Mesenchymal stem cell (in vitro differentiated cells and primary cell): ENCODE results near the gene FRAS1.

ENCODE experiments used
- DNase-seq: peaks from one replicate; pipeline ENCODE4 v3.0.0-alpha.2; 2013
- H2AFZ ChIP-seq: one replicate; pipeline ENCODE4 v1.6.1; 2013; ENCODE audit warnings: low read depth, mild to moderate bottlenecking, control low read depth, inconsistent platforms, low read length, moderate library complexity
- H2AK5ac ChIP-seq: 2 replicates; pipeline ENCODE4 v1.6.1; 2013; ENCODE audit warnings: low read length, moderate library complexity, mild to moderate bottlenecking, inconsistent platforms; ENCODE audit not compliant: severe bottlenecking
- H2BK120ac ChIP-seq: one replicate; pipeline ENCODE4 v1.6.1; 2013; ENCODE audit warnings: low read depth, mild to moderate bottlenecking, inconsistent platforms, low read length, moderate library complexity
- H2BK12ac ChIP-seq, 2 experiments: one replicate each; pipeline ENCODE4 v1.6.1; 2013; ENCODE audit warnings: inconsistent platforms in 2 of 2, low read length in 2 of 2, mild to moderate bottlenecking in 2 of 2, moderate library complexity in 2 of 2, control low read depth in 1 of 2
- H2BK15ac ChIP-seq: one replicate; pipeline ENCODE4 v1.6.1; 2013; ENCODE audit warnings: mild to moderate bottlenecking, low read depth, inconsistent platforms; ENCODE audit not compliant: poor library complexity, severe bottlenecking
- H2BK5ac ChIP-seq: 2 replicates; pipeline ENCODE4 v1.6.1; 2013; ENCODE audit warnings: low read depth, mild to moderate bottlenecking, low read length, control low read depth, inconsistent platforms; ENCODE audit not compliant: poor library complexity, severe bottlenecking
- H3K14ac ChIP-seq, 2 experiments: one replicate each; pipeline ENCODE4 v1.6.1; 2013; ENCODE audit warnings: inconsistent platforms in 2 of 2, low read length in 2 of 2, control low read depth in 1 of 2, mild to moderate bottlenecking in 1 of 2, moderate library complexity in 1 of 2
- H3K18ac ChIP-seq, 2 experiments: one replicate each; pipeline ENCODE4 v1.6.1; 2013; ENCODE audit warnings: inconsistent platforms in 2 of 2, low read length in 2 of 2, control low read depth in 1 of 2, low read depth in 1 of 2, mild to moderate bottlenecking in 1 of 2
- H3K23ac ChIP-seq, 2 experiments: one replicate each; pipeline ENCODE4 v1.6.1; 2013; ENCODE audit warnings: inconsistent platforms in 2 of 2, low read length in 2 of 2, mild to moderate bottlenecking in 2 of 2, moderate library complexity in 2 of 2, control low read depth in 1 of 2
- H3K27ac ChIP-seq: 2 replicates; pipeline ENCODE4 v1.5.1; 2013; ENCODE audit warnings: mild to moderate bottlenecking, moderate library complexity, low read length, control low read depth, inconsistent platforms; ENCODE audit not compliant: poor library complexity, severe bottlenecking
- H3K27me3 ChIP-seq, 2 experiments: 2 replicates each; pipeline versions ENCODE4 v1.6.1 to v1.7.0; 2013; ENCODE audit warnings: low read length in 2 of 2, mild to moderate bottlenecking in 2 of 2, moderate library complexity in 2 of 2, control low read depth in 1 of 2, inconsistent platforms in 1 of 2; ENCODE audit not compliant: control insufficient read depth in 1 of 2, insufficient read depth in 1 of 2
- H3K36me3 ChIP-seq, 2 experiments: 2 replicates each; pipeline versions ENCODE4 v1.6.1 to v1.7.0; 2013; ENCODE audit warnings: low read length in 2 of 2, control low read depth in 1 of 2, inconsistent platforms in 1 of 2, low read depth in 1 of 2, mild to moderate bottlenecking in 1 of 2; ENCODE audit not compliant: insufficient read depth in 2 of 2, control insufficient read depth in 1 of 2
- H3K4ac ChIP-seq, 2 experiments: one replicate each; pipeline ENCODE4 v1.6.1; 2013; ENCODE audit warnings: inconsistent platforms in 2 of 2, low read length in 2 of 2, mild to moderate bottlenecking in 2 of 2, moderate library complexity in 2 of 2, control low read depth in 1 of 2, low read depth in 1 of 2
- H3K4me1 ChIP-seq: 2 replicates; pipeline ENCODE4 v1.6.1; 2013; ENCODE audit warnings: low read depth, low read length, control low read depth; ENCODE audit not compliant: control insufficient read depth, insufficient read depth
- H3K4me2 ChIP-seq: 2 replicates; pipeline ENCODE4 v1.6.1; 2013; ENCODE audit warnings: low read length, mild to moderate bottlenecking, inconsistent platforms; ENCODE audit not compliant: poor library complexity, severe bottlenecking
- H3K4me3 ChIP-seq, 2 experiments: 2 replicates each; pipeline versions ENCODE4 v1.5.1 to v1.7.0; 2013; ENCODE audit warnings: low read length in 2 of 2, mild to moderate bottlenecking in 2 of 2, control low read depth in 1 of 2, low read depth in 1 of 2; ENCODE audit not compliant: insufficient read depth in 1 of 2
- H3K79me1 ChIP-seq: replicated peaks from 2 replicates; pipeline ENCODE4 v1.6.1; 2013; ENCODE audit warnings: mild to moderate bottlenecking, control low read depth, low read length, inconsistent platforms; ENCODE audit not compliant: poor library complexity, severe bottlenecking
- H3K9ac ChIP-seq: 2 replicates; pipeline ENCODE4 v1.7.0; 2013; ENCODE audit warnings: mild to moderate bottlenecking, low read length, moderate library complexity
- H3K9me3 ChIP-seq: 2 replicates; pipeline ENCODE4 v1.7.0; 2013; ENCODE audit warnings: mild to moderate bottlenecking, low read length; ENCODE audit not compliant: control insufficient read depth
- H4K8ac ChIP-seq: one replicate; pipeline ENCODE4 v1.6.1; 2013; ENCODE audit warnings: inconsistent platforms, mild to moderate bottlenecking, low read length, moderate library complexity
- H4K91ac ChIP-seq: one replicate; pipeline ENCODE4 v1.6.1; 2013; ENCODE audit warnings: mild to moderate bottlenecking, low read length, inconsistent platforms
- WGBS: methylation state at CpG from one replicate; pipeline ENCODE4 v1.1.7; 2013; ENCODE audit warnings: mixed read lengths; 5-methylcytosine and 5-hydroxymethylcytosine counted together

Gene FRAS1

GRCh38 chr4:78040431-78040830 lies 16.7 kb upstream of the FRAS1 start:
- no peak overlapping the region for H4K91ac ChIP-seq
- no peak overlapping the region for H3K23ac ChIP-seq
- no peak overlapping the region for H2AK5ac ChIP-seq
- no peak overlapping the region for H3K9ac ChIP-seq
- no peak for DNase-seq
- no peak overlapping the region for H3K4ac ChIP-seq
- no peak overlapping the region for H3K4me2 ChIP-seq
- no peak overlapping the region for H2BK120ac ChIP-seq
- 91% methylated on average over 1 of the region's 1 CpG for WGBS
- no peaks in the 10 kb centered on the region for H3K4me1 ChIP-seq
- no peak overlapping the region for H2BK12ac ChIP-seq
- H3K27me3 ChIP-seq, result no peaks in the 10 kb centered on the region
- no peak overlapping the region for H4K8ac ChIP-seq
- no peak overlapping the region for H3K4me3 ChIP-seq
- H3K14ac ChIP-seq, result no peak overlapping the region
- no peaks in the 10 kb centered on the region for H3K36me3 ChIP-seq
- no peak overlapping the region for H2BK5ac ChIP-seq
- H3K9me3 ChIP-seq, result peaks cover 7% of the 10 kb centered on the region
- no peak overlapping the region for H3K18ac ChIP-seq
- no peak overlapping the region for H3K27ac ChIP-seq
- no peak overlapping the region for H2AFZ ChIP-seq
- H2BK15ac ChIP-seq, result no peak overlapping the region
- no peaks in the 10 kb centered on the region for H3K79me1 ChIP-seq

GRCh38 chr4:78047366-78047765 lies 9.8 kb upstream of the FRAS1 start:
- no peak overlapping the region for H3K27ac ChIP-seq
- no peak overlapping the region for H4K8ac ChIP-seq
- DNase-seq, result no peak
- H3K4me3 ChIP-seq, result no peak overlapping the region
- H3K18ac ChIP-seq, result no peak overlapping the region
- no peaks in the 10 kb centered on the region for H3K36me3 ChIP-seq
- H3K23ac ChIP-seq, result no peak overlapping the region
- no peak overlapping the region for H2BK5ac ChIP-seq
- H3K4me1 ChIP-seq, result no peaks in the 10 kb centered on the region
- H3K27me3 ChIP-seq, result no peaks in the 10 kb centered on the region
- H3K4me2 ChIP-seq, result no peak overlapping the region
- H3K14ac ChIP-seq, result no peak overlapping the region
- H3K9ac ChIP-seq, result no peak overlapping the region
- H2AK5ac ChIP-seq, result no peak overlapping the region
- no peak overlapping the region for H3K4ac ChIP-seq
- no peaks in the 10 kb centered on the region for H3K9me3 ChIP-seq
- H2BK120ac ChIP-seq, result no peak overlapping the region
- H2BK12ac ChIP-seq, result no peak overlapping the region
- no peak overlapping the region for H2BK15ac ChIP-seq
- WGBS, result 82% methylated on average over 3 of the region's 3 CpGs
- no peak overlapping the region for H2AFZ ChIP-seq
- H4K91ac ChIP-seq, result no peak overlapping the region
- H3K79me1 ChIP-seq, result no peaks in the 10 kb centered on the region

- Histone ChIP-seq H3K27ac (peak overlapping the region; percentile 65), H4K91ac (no peak overlapping the region), H2BK5ac (no peak overlapping the region), H3K18ac (no peak overlapping the region), H2AK5ac (no peak overlapping the region), H2BK15ac (no peak overlapping the region), H3K14ac (no peak overlapping the region), H3K9me3 (no peaks in the 10 kb centered on the region), H3K4me2 (peak overlapping the region; percentile 99), H3K9ac (peak overlapping the region; percentile 92), H4K8ac (no peak overlapping the region), H3K4ac (no peak overlapping the region), H2BK120ac (no peak overlapping the region), H3K27me3 (no peaks in the 10 kb centered on the region), H3K36me3 (no peaks in the 10 kb centered on the region), H3K23ac (no peak overlapping the region), H3K4me3 (peak overlapping the region; percentile 71 to 89), H3K79me1 (peaks cover 2% of the 10 kb centered on the region), H2AFZ (peak overlapping the region; percentile 64), H3K4me1 (peaks cover 16% of the 10 kb centered on the region), H2BK12ac (no peak overlapping the region)
- 5% methylated on average over 39 of the region's 39 CpGs for WGBS
- peak; percentile 64 for DNase-seq
Observed at GRCh38 chr4:78056265-78057129, 626 bp upstream of the FRAS1 start.

GRCh38 chr4:78057600-78058550 lies 752 bp downstream of the FRAS1 start:
- peak overlapping the region; percentile 92 for H3K9ac ChIP-seq
- peak overlapping the region in 1 of 2 experiments; percentile 21 for H3K18ac ChIP-seq
- peak overlapping the region; percentile 84 for H2AFZ ChIP-seq
- H3K4me2 ChIP-seq, result peak overlapping the region; percentile 99
- no peak overlapping the region for H4K8ac ChIP-seq
- H3K27me3 ChIP-seq, result no peaks in the 10 kb centered on the region
- H3K4me3 ChIP-seq, result peak overlapping the region; percentile 71 to 89
- peaks cover 2% of the 10 kb centered on the region for H3K79me1 ChIP-seq
- no peak overlapping the region for H4K91ac ChIP-seq
- no peak overlapping the region for H2BK15ac ChIP-seq
- no peak overlapping the region for H2AK5ac ChIP-seq
- H3K27ac ChIP-seq, result peak overlapping the region; percentile 24
- H2BK5ac ChIP-seq, result no peak overlapping the region
- no peak overlapping the region for H3K14ac ChIP-seq
- no peaks in the 10 kb centered on the region for H3K9me3 ChIP-seq
- H2BK12ac ChIP-seq, result peak overlapping the region in 1 of 2 experiments; percentile 71
- H3K4ac ChIP-seq, result peak overlapping the region in 1 of 2 experiments; percentile 12
- no peaks in the 10 kb centered on the region for H3K36me3 ChIP-seq
- peak overlapping the region in 1 of 2 experiments; percentile 91 for H3K23ac ChIP-seq
- H2BK120ac ChIP-seq, result no peak overlapping the region
- peaks cover 16% of the 10 kb centered on the region for H3K4me1 ChIP-seq
- WGBS, result under 1% methylated on average over 55 of the region's 56 CpGs
- DNase-seq, result peak; percentile 45
